ENCODE data around the gene GLOD5. TPM values are rescaled to one million over a fixed set of nuclear protein-coding genes. Genes with fewer than 3 reads are reported as not detected.

GLOD5 gene
- total RNA-seq, 2 donors from 2014 or later, result 4.0 to 9.0 TPM

DNA sequence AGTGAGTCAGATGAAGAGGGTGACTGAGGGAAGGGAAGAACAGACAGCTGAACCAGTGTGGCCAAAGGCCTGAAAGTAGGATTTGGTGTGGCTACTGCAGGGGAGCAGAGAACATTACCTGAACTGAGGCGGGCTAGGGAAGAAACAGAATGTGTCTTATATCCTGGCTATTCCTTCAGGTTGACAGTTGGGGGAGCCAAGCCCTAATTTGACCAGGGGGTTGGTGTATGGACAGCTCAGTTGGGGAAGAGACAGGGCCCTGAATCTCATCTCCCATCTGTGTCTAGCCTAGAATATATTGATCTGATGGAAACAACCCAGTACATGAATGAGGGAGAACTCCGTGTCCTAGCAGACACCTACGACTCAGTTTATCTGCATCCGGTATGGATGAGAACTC lies 44.5 kb downstream of the GLOD5 start:
- intact Hi-C loops (cut with DNase I), result no loop called here
- H3K9me3 ChIP-seq, result no peaks in the 10 kb centered on the region
- TF ChIP-seq, protein P1, sequence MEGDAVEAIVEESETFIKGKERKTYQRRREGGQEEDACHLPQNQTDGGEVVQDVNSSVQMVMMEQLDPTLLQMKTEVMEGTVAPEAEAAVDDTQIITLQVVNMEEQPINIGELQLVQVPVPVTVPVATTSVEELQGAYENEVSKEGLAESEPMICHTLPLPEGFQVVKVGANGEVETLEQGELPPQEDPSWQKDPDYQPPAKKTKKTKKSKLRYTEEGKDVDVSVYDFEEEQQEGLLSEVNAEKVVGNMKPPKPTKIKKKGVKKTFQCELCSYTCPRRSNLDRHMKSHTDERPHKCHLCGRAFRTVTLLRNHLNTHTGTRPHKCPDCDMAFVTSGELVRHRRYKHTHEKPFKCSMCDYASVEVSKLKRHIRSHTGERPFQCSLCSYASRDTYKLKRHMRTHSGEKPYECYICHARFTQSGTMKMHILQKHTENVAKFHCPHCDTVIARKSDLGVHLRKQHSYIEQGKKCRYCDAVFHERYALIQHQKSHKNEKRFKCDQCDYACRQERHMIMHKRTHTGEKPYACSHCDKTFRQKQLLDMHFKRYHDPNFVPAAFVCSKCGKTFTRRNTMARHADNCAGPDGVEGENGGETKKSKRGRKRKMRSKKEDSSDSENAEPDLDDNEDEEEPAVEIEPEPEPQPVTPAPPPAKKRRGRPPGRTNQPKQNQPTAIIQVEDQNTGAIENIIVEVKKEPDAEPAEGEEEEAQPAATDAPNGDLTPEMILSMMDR (IDR thresholded peaks at IDR 0.05), result no peak
- H3K27me3 ChIP-seq, result no peaks in the 10 kb centered on the region
- no peaks in the 10 kb centered on the region for H3K36me3 ChIP-seq
- H3K9ac ChIP-seq (ENCODE audit: low read depth in 2 of 2, low read length in 2 of 2), result no peak overlapping the region
- DNase-seq, result no peak
- H3K4me3 ChIP-seq, result no peak overlapping the region
- no peak overlapping the region for H3K27ac ChIP-seq
- H3K4me1 ChIP-seq, result no peaks in the 10 kb centered on the region

DNA sequence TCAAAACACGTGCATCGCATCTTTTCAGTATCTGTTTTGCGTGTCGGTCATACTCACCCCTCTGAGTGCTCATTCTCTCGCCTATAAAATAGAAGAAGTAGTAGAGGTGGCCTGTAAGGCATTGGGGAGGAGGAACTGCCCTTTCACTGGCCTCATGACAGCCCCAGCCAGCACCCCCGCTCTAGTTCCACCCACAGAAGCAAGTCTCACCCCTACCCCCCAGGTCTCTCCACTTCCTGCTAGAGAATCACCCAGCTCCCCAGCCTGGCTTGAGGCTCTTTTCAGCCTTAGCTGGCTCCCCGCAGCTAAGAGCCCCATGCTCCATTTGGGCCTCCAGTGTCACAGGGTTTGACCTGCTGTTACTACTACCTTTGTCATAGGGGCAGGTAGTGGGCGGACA lies 52.1 kb downstream of the GLOD5 start:
- H3K36me3 ChIP-seq, result no peaks in the 10 kb centered on the region
- no peak for DNase-seq

DNA sequence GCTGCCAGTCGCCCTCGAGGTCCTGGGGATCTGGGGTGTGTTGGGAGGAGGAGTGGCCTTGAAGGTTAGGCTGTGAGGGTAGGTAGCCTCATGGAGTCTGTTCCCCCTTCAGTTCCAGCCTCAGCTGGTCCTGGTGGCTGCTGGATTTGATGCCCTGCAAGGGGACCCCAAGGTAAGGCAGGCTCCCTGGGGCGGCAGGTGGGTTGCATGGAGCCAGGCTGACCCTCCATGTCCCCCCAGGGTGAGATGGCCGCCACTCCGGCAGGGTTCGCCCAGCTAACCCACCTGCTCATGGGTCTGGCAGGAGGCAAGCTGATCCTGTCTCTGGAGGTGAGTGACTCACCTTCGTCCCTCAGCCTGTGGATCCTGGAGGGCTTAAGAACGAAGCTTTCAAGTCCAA lies 53.2 kb downstream of the GLOD5 start:
- TF ChIP-seq, protein P1 (IDR thresholded peaks at IDR 0.05), result no peak
- no peaks in the 10 kb centered on the region for H3K36me3 ChIP-seq
- H3K4me3 ChIP-seq, result no peak overlapping the region
- H3K27ac ChIP-seq, result no peak overlapping the region
- H3K9ac ChIP-seq (ENCODE audit: low read depth in 2 of 2, low read length in 2 of 2), result no peak overlapping the region
- H3K4me1 ChIP-seq, result no peaks in the 10 kb centered on the region
- no peak for DNase-seq
- H3K27me3 ChIP-seq, result no peaks in the 10 kb centered on the region
- intact Hi-C loops (cut with DNase I), result no loop called here
- no peaks in the 10 kb centered on the region for H3K9me3 ChIP-seq

More for the DNA sequence above, 52.1 kb downstream of the GLOD5 start:
- intact Hi-C loops (cut with DNase I), result no loop called here
- H3K4me3 ChIP-seq, result no peak overlapping the region
- H3K9ac ChIP-seq (ENCODE audit: low read depth in 2 of 2, low read length in 2 of 2), result no peak overlapping the region
- no peak overlapping the region for H3K27ac ChIP-seq
- TF ChIP-seq, protein P1 (IDR thresholded peaks at IDR 0.05), result no peak
- no peaks in the 10 kb centered on the region for H3K27me3 ChIP-seq
- no peaks in the 10 kb centered on the region for H3K4me1 ChIP-seq
- H3K9me3 ChIP-seq, result no peaks in the 10 kb centered on the region

DNA sequence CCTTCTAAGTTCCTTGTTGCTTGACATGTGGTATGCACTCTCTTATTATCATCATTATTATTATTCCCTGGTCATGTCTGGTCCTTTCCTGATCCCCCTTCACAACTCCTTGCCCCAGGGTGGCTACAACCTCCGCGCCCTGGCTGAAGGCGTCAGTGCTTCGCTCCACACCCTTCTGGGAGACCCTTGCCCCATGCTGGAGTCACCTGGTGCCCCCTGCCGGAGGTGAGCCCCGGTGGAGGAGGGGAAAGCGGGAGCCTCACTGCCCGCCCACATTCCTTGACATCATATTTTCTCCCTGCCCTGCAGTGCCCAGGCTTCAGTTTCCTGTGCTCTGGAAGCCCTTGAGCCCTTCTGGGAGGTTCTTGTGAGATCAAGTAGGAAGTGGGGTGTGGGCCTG lies 53.7 kb downstream of the GLOD5 start:
- no peak overlapping the region for H3K27ac ChIP-seq
- H3K9me3 ChIP-seq, result no peaks in the 10 kb centered on the region
- no peak overlapping the region for H3K4me3 ChIP-seq
- H3K9ac ChIP-seq (ENCODE audit: low read depth in 2 of 2, low read length in 2 of 2), result no peak overlapping the region
- no peaks in the 10 kb centered on the region for H3K27me3 ChIP-seq
- H3K36me3 ChIP-seq, result no peaks in the 10 kb centered on the region
- TF ChIP-seq, protein P1 (IDR thresholded peaks at IDR 0.05), result no peak
- DNase-seq, result no peak
- intact Hi-C loops (cut with DNase I), result no loop called here
- H3K4me1 ChIP-seq, result no peaks in the 10 kb centered on the region

DNA sequence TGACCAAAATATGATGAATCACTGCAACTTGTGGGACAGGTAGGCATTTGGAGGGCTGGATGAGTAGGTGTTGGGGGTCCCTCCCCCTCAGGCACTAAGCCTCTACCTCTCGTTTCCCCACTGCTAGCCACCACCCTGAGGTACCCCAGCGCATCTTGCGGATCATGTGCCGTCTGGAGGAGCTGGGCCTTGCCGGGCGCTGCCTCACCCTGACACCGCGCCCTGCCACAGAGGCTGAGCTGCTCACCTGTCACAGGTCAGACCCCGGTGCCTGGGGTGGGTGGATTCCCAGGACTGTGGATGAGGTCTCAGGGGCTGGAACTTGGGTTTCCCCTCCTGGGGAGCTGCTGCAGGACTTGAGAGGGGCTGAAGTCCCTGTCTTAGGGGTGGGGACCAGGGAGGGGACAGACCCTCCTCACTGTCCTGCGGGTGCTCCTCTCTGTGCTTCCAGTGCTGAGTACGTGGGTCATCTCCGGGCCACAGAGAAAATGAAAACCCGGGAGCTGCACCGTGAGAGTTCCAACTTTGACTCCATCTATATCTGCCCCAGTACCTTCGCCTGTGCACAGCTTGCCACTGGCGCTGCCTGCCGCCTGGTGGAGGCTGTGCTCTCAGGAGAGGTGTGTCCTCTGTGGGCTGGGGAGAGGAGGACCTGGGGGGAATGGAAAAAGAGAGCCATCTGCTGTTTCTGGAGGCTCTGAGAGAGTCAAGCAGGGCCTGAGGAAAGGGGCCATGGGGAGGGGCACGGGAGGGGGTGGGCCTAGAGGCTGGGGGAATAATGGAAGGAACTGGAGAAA lies 54.7 kb downstream of the GLOD5 start:
- Histone ChIP-seq H3K9ac (ENCODE audit: low read depth in 2 of 2, low read length in 2 of 2) (no peak overlapping the region), H3K27me3 (no peaks in the 10 kb centered on the region), H3K36me3 (no peaks in the 10 kb centered on the region), H3K27ac (no peak overlapping the region), H3K4me3 (no peak overlapping the region), H3K4me1 (no peaks in the 10 kb centered on the region), H3K9me3 (no peaks in the 10 kb centered on the region)
- TF ChIP-seq, protein P1 (IDR thresholded peaks at IDR 0.05), result no peak
- intact Hi-C loops (cut with DNase I), result no loop called here
- no peak for DNase-seq
